H1 (cell line): Measurements from ENCODE around the gene DCBLD2. TPM values are rescaled to one million over a fixed set of nuclear protein-coding genes. Genes with fewer than 3 reads are reported as not detected.

ENCODE experiments used
- CTCF ChIA-PET: fragments of 300-600 bp; sonication (Branson Sonifier 250); formaldehyde crosslinking; loops from one replicate; lab custom pipeline; 2021; ENCODE audit not compliant: partially characterized antibody; lab: Charles Lee
- POLR2A ChIA-PET: fragments of 300-600 bp; sonication (Branson Sonifier 250); formaldehyde crosslinking; loops from one replicate; lab custom pipeline; 2021; ENCODE audit warnings: inconsistent platforms; ENCODE audit not compliant: partially characterized antibody; lab: Charles Lee
- DNase-seq, 2 experiments: peaks; one replicate each; pipeline versions ENCODE4 v3.0.0 to v3.0.0-alpha.2; 2010 to 2022; ENCODE audit warnings: low spot score in 2 of 2, low read depth in 1 of 2, mixed read lengths in 1 of 2
- FAIRE-seq: peaks from 2 replicates; lab custom pipeline; 2011; peaks lifted over from hg19 to GRCh38; lab: Jason Lieb, UNC
- H2AFZ ChIP-seq: 2 replicates; pipeline ENCODE4 v1.8.1; 2012; ENCODE audit warnings: low read length, inconsistent platforms
- H2AK5ac ChIP-seq: 2 replicates; pipeline ENCODE4 v1.6.1; 2013; ENCODE audit warnings: low read depth, low read length
- H2BK120ac ChIP-seq: replicated peaks from 2 replicates; pipeline ENCODE3; 2013; ENCODE audit warnings: low read depth, low read length, inconsistent platforms
- H2BK12ac ChIP-seq: 2 replicates; pipeline ENCODE4 v1.6.1; 2013; ENCODE audit warnings: low read depth, low read length
- H2BK15ac ChIP-seq: 2 replicates; pipeline ENCODE4 v1.6.1; 2013; ENCODE audit warnings: low read length
- H2BK20ac ChIP-seq: 2 replicates; pipeline ENCODE4 v1.6.1; 2013; ENCODE audit warnings: low read length
- H2BK5ac ChIP-seq: 2 replicates; pipeline ENCODE4 v1.6.1; 2013; ENCODE audit warnings: low read depth, low read length
- H3K14ac ChIP-seq: 2 replicates; pipeline ENCODE4 v1.6.1; 2013; ENCODE audit warnings: inconsistent platforms; ENCODE audit not compliant: insufficient read length
- H3K18ac ChIP-seq: 2 replicates; pipeline ENCODE4 v1.6.1; 2013; ENCODE audit warnings: low read length; ENCODE audit errors: extremely low read depth
- H3K23ac ChIP-seq: 2 replicates; pipeline ENCODE4 v1.6.1; 2013; ENCODE audit warnings: inconsistent platforms; ENCODE audit not compliant: insufficient read length
- H3K23me2 ChIP-seq: 2 replicates; pipeline ENCODE4 v1.6.1; 2013; ENCODE audit warnings: low read depth, low read length
- H3K27ac ChIP-seq: 2 replicates; pipeline ENCODE4 v1.6.1; 2011; ENCODE audit warnings: low read depth, low read length, inconsistent platforms
- H3K27me3 ChIP-seq, 4 experiments: replicated peaks in 1 of 4; 1 replicate in 1 of 4; 2 replicates in 3 of 4; pipeline versions ENCODE4 v1.6.1 to v1.8.1; 2011 to 2013; ENCODE audit warnings: low read length in 3 of 4, mild to moderate bottlenecking in 3 of 4, inconsistent platforms in 2 of 4, mixed read lengths in 2 of 4, moderate library complexity in 1 of 4; ENCODE audit not compliant: control insufficient read depth in 3 of 4, insufficient read depth in 3 of 4; ENCODE audit errors: extremely low read depth in 1 of 4
- H3K36me3 ChIP-seq, 4 experiments: 2 replicates each; pipeline versions ENCODE4 v1.6.1 to v1.8.1; 2011 to 2013; ENCODE audit warnings: mild to moderate bottlenecking in 4 of 4, low read length in 3 of 4, moderate library complexity in 2 of 4, control low read depth in 1 of 4, inconsistent platforms in 1 of 4; ENCODE audit not compliant: insufficient read depth in 4 of 4, control insufficient read depth in 2 of 4
- H3K4ac ChIP-seq: replicated peaks from 2 replicates; pipeline ENCODE3; 2013; ENCODE audit warnings: low read length, low read depth, mixed read lengths, inconsistent platforms; ENCODE audit not compliant: insufficient read length
- H3K4me1 ChIP-seq, 4 experiments: replicated peaks in 1 of 4; 1 replicate in 1 of 4; 2 replicates in 3 of 4; pipeline versions ENCODE4 v1.6.1 to v1.8.1; 2011 to 2013; ENCODE audit warnings: low read length in 3 of 4, inconsistent platforms in 2 of 4, mixed read lengths in 1 of 4; ENCODE audit not compliant: insufficient read depth in 4 of 4, control insufficient read depth in 3 of 4
- H3K4me2 ChIP-seq, 2 experiments: 2 replicates each; pipeline versions ENCODE4 v1.6.1 to v1.8.1; 2011 to 2013; ENCODE audit warnings: low read depth in 2 of 2, low read length in 2 of 2, control low read depth in 1 of 2, inconsistent platforms in 1 of 2, mild to moderate bottlenecking in 1 of 2; ENCODE audit not compliant: insufficient read depth in 1 of 2
- H3K4me3 ChIP-seq, 4 experiments: fragments of 200-600, 300-600 bp in 1 of 4; sonication (generic), shearing (Covaris generic), sonication (Bioruptor Twin) in 1 of 4; 2 replicates each; pipeline versions ENCODE4 v1.5.1 to v1.8.1; 2011 to 2016; ENCODE audit warnings: low read length in 4 of 4, low read depth in 3 of 4, control low read depth in 2 of 4, inconsistent platforms in 2 of 4, mild to moderate bottlenecking in 2 of 4, mixed read lengths in 1 of 4, moderate library complexity in 1 of 4; ENCODE audit not compliant: insufficient read depth in 2 of 4; ENCODE audit errors: extremely low read depth in 1 of 4
- H3K56ac ChIP-seq: replicated peaks from 2 replicates; pipeline ENCODE3; 2013; ENCODE audit warnings: low read depth, mild to moderate bottlenecking, mixed read lengths, low read length, inconsistent platforms; ENCODE audit not compliant: insufficient read length
- H3K79me1 ChIP-seq: 2 replicates; pipeline ENCODE4 v1.6.1; 2013; ENCODE audit warnings: low read depth, low read length, control low read depth
- H3K79me2 ChIP-seq, 2 experiments: 2 replicates each; pipeline versions ENCODE4 v1.6.1 to v1.8.1; 2012 to 2013; ENCODE audit warnings: low read length in 2 of 2, mild to moderate bottlenecking in 2 of 2, inconsistent platforms in 1 of 2; ENCODE audit not compliant: insufficient read depth in 2 of 2, control insufficient read depth in 1 of 2
- H3K9ac ChIP-seq, 4 experiments: replicated peaks in 1 of 4; 1 replicate in 1 of 4; 2 replicates in 3 of 4; pipeline versions ENCODE4 v1.6.1 to v1.8.1; 2011 to 2013; ENCODE audit warnings: low read depth in 3 of 4, low read length in 3 of 4, control low read depth in 2 of 4, mild to moderate bottlenecking in 2 of 4, moderate library complexity in 2 of 4, inconsistent platforms in 1 of 4; ENCODE audit errors: extremely low read depth in 1 of 4
- H3K9me3 ChIP-seq, 2 experiments: 2 replicates each; pipeline versions ENCODE4 v1.6.1 to v1.8.1; 2012 to 2013; ENCODE audit warnings: mild to moderate bottlenecking in 2 of 2, moderate library complexity in 2 of 2, control low read depth in 1 of 2, inconsistent platforms in 1 of 2, low read depth in 1 of 2, low read length in 1 of 2, mixed read lengths in 1 of 2; ENCODE audit not compliant: insufficient read depth in 2 of 2
- H4K20me1 ChIP-seq, 2 experiments: replicated peaks in 1 of 2; 2 replicates each; pipeline versions ENCODE3 to v1.8.1; 2011 to 2013; ENCODE audit warnings: inconsistent platforms in 2 of 2, low read length in 2 of 2, mild to moderate bottlenecking in 1 of 2; ENCODE audit not compliant: insufficient read depth in 2 of 2, control insufficient read depth in 1 of 2
- H4K5ac ChIP-seq: 2 replicates; pipeline ENCODE4 v1.6.1; 2013; ENCODE audit warnings: low read length, low read depth, mixed read lengths, inconsistent platforms; ENCODE audit not compliant: insufficient read length
- H4K8ac ChIP-seq: 2 replicates; pipeline ENCODE4 v1.8.0; 2013; ENCODE audit warnings: mild to moderate bottlenecking, moderate library complexity, low read length, inconsistent platforms; ENCODE audit not compliant: insufficient read depth; ENCODE audit errors: extremely low read depth
- H4K91ac ChIP-seq: replicated peaks from 2 replicates; pipeline ENCODE3; 2013; ENCODE audit warnings: low read length, mixed read lengths, inconsistent platforms; ENCODE audit not compliant: insufficient read length
- BACH1 ChIP-seq: IDR thresholded peaks from 2 replicates; pipeline ENCODE4 v1.6.1; 2012; ENCODE audit warnings: low read length, improper control_type of control experiment
- CHD2 ChIP-seq: IDR thresholded peaks from 2 replicates; pipeline ENCODE4 v1.6.1; 2012; ENCODE audit warnings: low read length, improper control_type of control experiment
- KDM4A ChIP-seq: IDR thresholded peaks from one replicate; pipeline ENCODE4 v1.7.1; 2012; ENCODE audit warnings: low read depth, mild to moderate bottlenecking, moderate library complexity, low read length, inconsistent platforms; ENCODE audit not compliant: severe bottlenecking
- NRF1 ChIP-seq: IDR thresholded peaks from 2 replicates; pipeline ENCODE4 v1.6.1; 2011; ENCODE audit warnings: mild to moderate bottlenecking, low read depth, low read length, improper control_type of control experiment
- SIX5 ChIP-seq: IDR thresholded peaks from 2 replicates; pipeline ENCODE4 v1.6.1; 2011; ENCODE audit warnings: mild to moderate bottlenecking, low read depth, low read length
- SP2 ChIP-seq: IDR thresholded peaks from 2 replicates; pipeline ENCODE4 v1.6.1; 2012; ENCODE audit warnings: mild to moderate bottlenecking, low read length, inconsistent platforms
- TBP ChIP-seq: IDR thresholded peaks from 2 replicates; pipeline ENCODE4 v1.6.1; 2011; ENCODE audit warnings: low read depth, low read length, improper control_type of control experiment
- WGBS, 2 experiments: shearing (Covaris generic) in 1 of 2; methylation state at CpG; one replicate each; pipeline versions ENCODE4 v1.1.6 to v1.1.7; 2013 to 2015; ENCODE audit warnings: low lambda C conversion rate in 2 of 2, mixed read lengths in 2 of 2, inconsistent platforms in 1 of 2, low coverage in 1 of 2, missing lambda C conversion rate in 1 of 2; ENCODE audit not compliant: insufficient replicate concordance in 2 of 2, insufficient coverage in 1 of 2, insufficient read length in 1 of 2; ENCODE audit errors: extremely low coverage in 1 of 2, missing lambda C conversion rate in 1 of 2; 5-methylcytosine and 5-hydroxymethylcytosine counted together
- polyA plus RNA-seq, 7 experiments: library from polyadenylated mRNA; depleted of rRNA in 3 of 7; stranded (reverse) in 5 of 7; unstranded in 2 of 7; fragments of >200 nt in 5 of 7; fragments of 200-250 nt in 2 of 7; gene quantifications; 1 replicate in 5 of 7; 2 replicates in 1 of 7; 4 replicates in 1 of 7; pipeline versions ENCODE4 v1.2.1 to v1.2.3, GENCODE V29; 2011 to 2013; ENCODE audit warnings: missing spikeins in 2 of 7, mixed read lengths in 2 of 7
- total RNA-seq: library from RNA; stranded (reverse); fragmentation: NEBNext Ultra II Directional; extraction: Animal tissue kit (Norgen Biotek cat#: 25700); gene quantifications from 2 replicates; pipeline ENCODE4 v1.2.1, GENCODE V29; 2021

The DCBLD2 gene
- total and polyA plus RNA-seq, 2 of the 8 experiments (the other 6 are each of a cell fraction or from before 2014, with no cell fraction given) = 19.6 to 63.8 TPM

DNA sequence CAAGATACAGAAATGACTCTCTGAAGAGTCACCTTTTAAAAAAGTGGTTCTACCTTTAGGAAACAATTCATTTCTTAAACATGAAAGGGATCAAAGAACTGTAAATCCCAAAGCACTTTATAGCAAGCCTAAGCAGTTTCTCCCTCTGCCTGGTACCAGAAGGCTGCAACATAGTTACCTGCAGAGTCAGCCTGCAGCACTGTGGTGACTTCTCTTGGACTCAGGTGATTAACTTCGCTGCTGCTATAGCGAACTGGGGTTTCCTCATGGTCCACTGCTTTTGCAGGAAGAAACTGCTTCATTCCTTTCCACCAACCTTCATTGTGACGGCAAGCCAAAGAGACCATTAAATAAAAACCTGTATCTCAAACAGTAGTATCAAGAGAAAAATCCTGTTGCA lies 101.1 kb downstream of the DCBLD2 start:
- 95% methylated on average over 3 of the region's 3 CpGs; no CpG with 5 or more reads in 1 of the 2 experiments for WGBS, 2 experiments

More for the DNA sequence above, 101.1 kb downstream of the DCBLD2 start:
- Histone ChIP-seq H2AK5ac (no peak overlapping the region), H4K91ac (no peak overlapping the region), H2BK5ac (no peak overlapping the region), H3K27ac (no peak overlapping the region), H3K23ac (no peak overlapping the region), H3K18ac (no peak overlapping the region), H2AFZ (no peak overlapping the region), H3K4me3 (no peak overlapping the region), H4K20me1 (peaks cover 0 to 1% of the 10 kb centered on the region in 2 experiments), H3K23me2 (no peaks in the 10 kb centered on the region), H3K27me3 (no peaks in the 10 kb centered on the region), H2BK20ac (no peak overlapping the region), H2BK15ac (no peak overlapping the region), H3K4me2 (no peak overlapping the region), H2BK120ac (no peak overlapping the region), H3K36me3 (peaks cover 5 to 29% (median 8%) of the 10 kb centered on the region in 4 experiments), H3K4ac (no peak overlapping the region), H3K14ac (no peak overlapping the region), H3K79me1 (no peaks in the 10 kb centered on the region)
- CTCF ChIA-PET = interaction anchor here (0.7 to 2.3 kb wide), 8 partner anchors 12 to 203 kb away, joined by 3 to 8 read pairs (median 4); no protein-coding TSS in a partner anchor
- no peak for DNase-seq
- TF ChIP-seq KDM4A (no peak), BACH1 (no peak), CHD2 (no peak), SP2 (no peak), TBP (no peak), SIX5 (no peak), NRF1 (no peak)
- TF ChIP-seq, all 59 proteins: peak for 0
- H3K9me3 ChIP-seq = no peaks in the 10 kb centered on the region
- POLR2A ChIA-PET = no interaction called here
- H3K9ac ChIP-seq = no peak overlapping the region
- H2BK12ac ChIP-seq = no peak overlapping the region
- FAIRE-seq = no peak
- no peak overlapping the region for H3K56ac ChIP-seq
- H3K4me1 ChIP-seq = no peaks in the 10 kb centered on the region
- no peak overlapping the region for H4K5ac ChIP-seq
- H4K8ac ChIP-seq = no peak overlapping the region
- no peaks in the 10 kb centered on the region for H3K79me2 ChIP-seq
